Choroid plexus epithelial cell (primary cell): ENCODE measurements around the gene ZNF221.

Experiments used
- DNase-seq: peaks from one replicate; pipeline ENCODE4 v3.0.0-alpha.2; 2010; ENCODE audit warnings: low read depth
- H3K4me3 ChIP-seq: 2 replicates; pipeline ENCODE4 v1.5.1; 2011; ENCODE audit warnings: low read depth, mild to moderate bottlenecking, control low read depth, low read length, moderate library complexity
- CTCF ChIP-seq: conservative IDR thresholded peaks from 2 replicates; pipeline ENCODE4 v1.5.1; 2011; ENCODE audit warnings: low read depth, mild to moderate bottlenecking, control low read depth, inconsistent platforms, low read length, moderate library complexity

The ZNF221 gene

DNA sequence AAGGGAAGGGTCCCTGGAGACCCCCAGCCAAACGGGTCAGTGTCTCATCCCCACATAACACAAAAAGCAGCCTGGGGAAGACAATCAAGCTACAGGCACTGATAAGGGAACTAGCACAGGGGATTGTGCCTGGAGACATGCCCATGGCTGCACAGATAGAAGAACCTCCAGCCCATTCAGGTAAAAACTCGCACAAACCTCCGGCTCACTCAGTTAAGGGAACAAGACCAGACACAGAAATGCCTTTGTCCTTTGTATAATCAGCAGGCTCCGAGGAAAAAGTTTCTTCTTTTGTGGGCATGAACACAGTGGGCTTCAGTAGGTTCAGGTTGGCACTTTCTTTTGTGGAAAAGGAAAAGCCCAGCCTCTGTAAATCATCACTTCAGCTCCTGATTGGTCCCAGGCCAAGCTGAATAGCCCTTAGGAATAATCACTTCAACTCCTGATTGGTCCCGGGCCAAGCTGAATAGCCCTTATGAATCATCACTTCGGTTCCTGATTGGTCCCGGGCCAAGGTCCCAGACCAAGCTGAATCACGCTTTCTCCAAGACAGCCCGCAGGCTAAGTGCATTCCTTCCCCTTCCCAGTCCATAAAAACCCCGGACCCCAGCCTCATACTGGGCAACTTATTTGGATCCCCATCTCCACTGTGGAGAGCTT is 46.7 kb downstream of the ZNF221 start:
- H3K4me3 ChIP-seq = no peak overlapping the region
- no peak for TF ChIP-seq CTCF
- DNase-seq = no peak

DNA sequence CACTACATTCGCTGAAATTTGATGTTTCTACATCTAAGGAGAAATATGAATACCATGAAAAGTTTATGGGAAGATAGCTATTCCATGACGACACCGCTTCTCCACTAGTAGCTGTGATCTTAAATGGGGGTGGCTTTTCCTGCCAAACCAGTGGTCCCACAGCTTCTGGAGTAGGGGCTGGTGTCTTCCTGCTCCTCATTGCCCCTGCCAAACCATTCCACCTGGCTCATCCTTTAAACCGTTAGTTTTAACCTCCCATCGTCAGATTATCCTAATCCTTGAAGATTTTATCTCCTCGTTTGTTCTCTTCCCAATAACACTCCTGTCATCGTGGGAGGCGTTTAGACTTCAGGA is 51.2 kb downstream of the ZNF221 start:
- peak overlapping the region; percentile 83 for H3K4me3 ChIP-seq
- TF ChIP-seq CTCF = no peak
- peak; percentile 19 for DNase-seq

DNA sequence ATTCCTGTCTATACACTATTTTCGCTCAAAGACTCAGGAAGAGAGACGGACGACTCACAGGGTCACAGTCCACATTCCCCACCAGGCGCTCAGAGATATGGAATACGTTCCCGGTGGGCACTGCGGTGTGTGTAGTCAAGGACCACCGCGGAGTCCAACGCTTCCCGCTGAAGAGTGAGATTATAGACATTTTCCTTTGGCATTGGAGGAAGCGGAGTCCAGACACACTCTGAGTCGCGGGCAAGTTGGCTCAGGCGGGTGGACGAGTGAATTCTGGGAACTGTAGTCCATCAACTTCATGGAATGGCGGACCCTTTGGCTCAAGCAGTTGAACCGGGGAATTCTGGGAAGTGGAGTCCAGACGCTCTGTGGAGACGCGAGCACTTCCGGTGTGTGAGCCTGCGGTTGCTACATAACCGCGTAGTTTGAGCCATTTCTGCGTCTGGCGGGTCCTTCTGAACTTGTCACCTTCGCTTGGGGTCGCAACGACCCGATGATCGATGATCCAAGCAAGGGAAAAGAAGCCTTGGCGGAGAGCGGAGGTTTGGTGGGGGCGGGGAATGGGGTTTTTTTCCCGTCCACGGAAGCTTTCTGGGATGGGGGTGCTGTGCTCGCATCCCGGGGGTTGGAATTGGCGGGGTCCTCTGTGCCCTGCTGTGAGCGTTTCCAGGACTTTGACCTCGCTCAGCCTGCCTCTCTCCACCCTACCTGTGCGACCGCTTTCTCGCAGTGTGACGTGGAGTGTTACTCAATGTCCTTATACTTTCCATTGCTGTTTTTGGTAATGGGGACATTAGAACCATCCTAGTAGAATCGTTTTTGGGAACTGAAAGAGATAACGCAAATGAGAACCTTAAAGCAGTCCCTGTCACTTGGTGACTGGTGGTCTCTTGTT is 51.8 kb downstream of the ZNF221 start, which contains the start of gene ZNF230:
Gene ZNF230 (plus strand): TSS at position 392 of the 895 bp plus-strand sequence. CDS start 4,122 bp downstream, outside the sequence.
- peak; percentile 97 for DNase-seq
- TF ChIP-seq CTCF = no peak

GRCh38 chr19:44003461-44004009 is 52.5 kb downstream of the ZNF221 start:
- H3K4me3 ChIP-seq = peak overlapping the region; percentile 83
- peak; percentile 11 for DNase-seq
- no peak for TF ChIP-seq CTCF

More for the DNA sequence above, 51.8 kb downstream of the ZNF221 start, which contains the start of gene ZNF230:
- H3K4me3 ChIP-seq = peak within 1 kb of the TSS; percentile 83

DNA sequence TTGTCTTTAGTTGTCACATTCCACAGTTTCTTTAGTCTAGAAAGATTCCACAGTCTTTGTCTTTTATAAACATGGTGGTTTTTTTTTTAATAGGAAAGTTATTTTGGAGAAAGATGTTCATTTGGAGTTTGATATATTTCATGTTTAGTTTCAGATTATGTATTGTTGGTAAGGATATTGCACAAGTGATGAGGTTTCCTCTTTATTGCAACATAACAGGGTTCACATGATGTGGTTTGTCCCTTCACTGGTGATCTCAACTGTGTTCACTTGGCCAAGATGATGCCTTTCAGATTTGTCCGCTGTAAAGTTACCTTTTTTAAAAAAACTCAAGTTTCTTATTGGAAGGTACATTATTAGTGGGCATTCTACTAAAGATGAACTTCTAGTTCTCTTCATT is 54.9 kb downstream of the ZNF221 start:
- peak; percentile 64 for DNase-seq
- TF ChIP-seq CTCF = no peak
- H3K4me3 ChIP-seq = no peak overlapping the region

- no peak for TF ChIP-seq CTCF
- H3K4me3 ChIP-seq = no peak overlapping the region
- DNase-seq = no peak
Measured at GRCh38 chr19:44007473-44007872, 56.4 kb downstream of the ZNF221 start.
